HG03521 (cell line): ENCODE measurements around the gene DRD5.
"Not testable (repeated sequence)": the region's sequence is repeated elsewhere in the genome, so short reads cannot be mapped to it uniquely, and the experiment has no call there.

ENCODE experiments used
- ATAC-seq: cut with Tn5 transposase; IDR thresholded peaks from one replicate; pipeline ENCODE4 v1.9.1; 2021; ENCODE audit warnings: mild to moderate bottlenecking, moderate library complexity; ENCODE audit not compliant: unreplicated experiment

Gene DRD5

GRCh38 chr4:9781343-9782135 is at the start of gene DRD5:
TSS of gene DRD5 (plus strand) at chr4:9781634. CDS start at chr4:9782030, 396 bp downstream.
- ATAC-seq: no peak

GRCh38 chr4:9732256-9732655 is 49.2 kb upstream of the DRD5 start:
- ATAC-seq: not testable (repeated sequence)

GRCh38 chr4:9735515-9735914 is 45.9 kb upstream of the DRD5 start:
- ATAC-seq: no peak

GRCh38 chr4:9737280-9737679 is 44.2 kb upstream of the DRD5 start:
- ATAC-seq: not testable (repeated sequence)

- not testable (repeated sequence) for ATAC-seq
These were observed 37.6 kb upstream of the DRD5 start for GRCh38 chr4:9743789-9744188.

- no peak for ATAC-seq
These were observed 35.7 kb upstream of the DRD5 start for GRCh38 chr4:9745782-9746181.

GRCh38 chr4:9758641-9759317 is 22.7 kb upstream of the DRD5 start:
- no peak for ATAC-seq

GRCh38 chr4:9762823-9763475 is 18.5 kb upstream of the DRD5 start:
- no peak for ATAC-seq

- no peak for ATAC-seq
These were observed 17.2 kb upstream of the DRD5 start for GRCh38 chr4:9764155-9764696.

- no peak for ATAC-seq
These were observed 16.3 kb upstream of the DRD5 start for GRCh38 chr4:9765091-9765490.

GRCh38 chr4:9769321-9769720 is 12.1 kb upstream of the DRD5 start:
- no peak for ATAC-seq

GRCh38 chr4:9771034-9771433 is 10.4 kb upstream of the DRD5 start:
- no peak for ATAC-seq

- ATAC-seq: no peak
These were observed 8.0 kb upstream of the DRD5 start for GRCh38 chr4:9773471-9773870.

- no peak for ATAC-seq
These were observed 652 bp downstream of the DRD5 start for GRCh38 chr4:9782136-9782436.

GRCh38 chr4:9785891-9786290 is 4.5 kb downstream of the DRD5 start:
- ATAC-seq: not testable (repeated sequence)

- ATAC-seq: no peak
These were observed 10.9 kb downstream of the DRD5 start for GRCh38 chr4:9792381-9792780.

- ATAC-seq: not testable (repeated sequence)
These were observed 15.2 kb downstream of the DRD5 start for GRCh38 chr4:9796641-9797040.

- ATAC-seq: no peak
These were observed 19.4 kb downstream of the DRD5 start for GRCh38 chr4:9800848-9801247.

- ATAC-seq: no peak
These were observed 23.5 kb downstream of the DRD5 start for GRCh38 chr4:9804918-9805317.

- no peak for ATAC-seq
These were observed 26.6 kb downstream of the DRD5 start for GRCh38 chr4:9808077-9808476.

- ATAC-seq: no peak
These were observed 30.4 kb downstream of the DRD5 start for GRCh38 chr4:9811806-9812205.
